OCI-LY3 (cell line): ENCODE data around the gene SNAPC4.

Experiments
- H2AFZ ChIP-seq: fragments of 200-600, 300-600 bp; shearing (Covaris generic); 2 replicates; pipeline ENCODE4 v1.6.0; 2014; ENCODE audit warnings: antibody characterized with exemption, low read depth, low read length
- H3K27ac ChIP-seq: fragments of 200-600, 300-600 bp; sonication (generic); 2 replicates; pipeline ENCODE4 v1.5.1; 2014; ENCODE audit warnings: mild to moderate bottlenecking, low read length, moderate library complexity, mixed read lengths
- H3K27me3 ChIP-seq: fragments of 200-600, 300-600 bp; sonication (generic); 2 replicates; pipeline ENCODE4 v1.6.1; 2014; ENCODE audit warnings: low read depth, low read length, mixed read lengths
- H3K36me3 ChIP-seq: fragments of 200-600, 300-600 bp; sonication (generic); replicated peaks from 2 replicates; pipeline ENCODE3; 2014; ENCODE audit warnings: low read depth, low read length, mixed read lengths
- H3K4me1 ChIP-seq: fragments of 300-600, 200-600 bp; sonication (generic); 2 replicates; pipeline ENCODE4 v1.6.1; 2014; ENCODE audit warnings: low read length, mixed read lengths
- H3K4me2 ChIP-seq: fragments of 200-600, 300-600 bp; sonication (generic); 2 replicates; pipeline ENCODE4 v1.6.1; 2014; ENCODE audit warnings: low read length, mixed read lengths
- H3K4me3 ChIP-seq: fragments of 300-600, 200-600 bp; sonication (generic); 2 replicates; pipeline ENCODE4 v1.5.1; 2014; ENCODE audit warnings: antibody characterized with exemption, mild to moderate bottlenecking, low read length, moderate library complexity
- H3K79me2 ChIP-seq: fragments of 300-600, 200-600 bp; shearing (Covaris generic); 2 replicates; pipeline ENCODE4 v1.6.1; 2014; ENCODE audit warnings: mild to moderate bottlenecking, low read length, mixed read lengths
- H3K9ac ChIP-seq: fragments of 300-600, 200-600 bp; shearing (Covaris generic); 2 replicates; pipeline ENCODE4 v1.6.0; 2014; ENCODE audit warnings: mild to moderate bottlenecking, low read length, moderate library complexity
- H3K9me3 ChIP-seq: fragments of 200-600, 300-600 bp; shearing (Covaris generic); 2 replicates; pipeline ENCODE4 v1.6.1; 2014; ENCODE audit warnings: low read length, mixed read lengths; ENCODE audit not compliant: insufficient read depth
- H4K20me1 ChIP-seq: fragments of 200-600, 300-600 bp; sonication (generic); 2 replicates; pipeline ENCODE4 v1.6.1; 2016; ENCODE audit warnings: low read length, mixed read lengths; ENCODE audit not compliant: insufficient read depth
- CTCF ChIP-seq: fragments of 200-600, 300-600 bp; sonication (generic); IDR thresholded peaks from 2 replicates; pipeline ENCODE4 v1.5.1; 2014; ENCODE audit warnings: antibody characterized with exemption, low read length, low read depth
- EZH2phosphoT487 ChIP-seq: fragments of 200-600 bp; shearing (Covaris generic); IDR thresholded peaks from 2 replicates; pipeline ENCODE4 v1.6.1; 2018; ENCODE audit warnings: antibody characterized with exemption, mixed run types, low read depth

SNAPC4 gene

GRCh38 chr9:136436055-136436634 lies 36.2 kb upstream of the SNAPC4 start:
- Histone ChIP-seq H4K20me1 (peaks cover 30% of the 10 kb centered on the region), H3K9ac (no peak overlapping the region), H3K79me2 (peaks cover 46% of the 10 kb centered on the region), H3K27ac (no peak overlapping the region), H3K4me1 (peaks cover 14% of the 10 kb centered on the region), H3K27me3 (no peaks in the 10 kb centered on the region), H2AFZ (no peak overlapping the region), H3K9me3 (no peaks in the 10 kb centered on the region), H3K4me3 (no peak overlapping the region), H3K36me3 (peaks cover 4% of the 10 kb centered on the region), H3K4me2 (no peak overlapping the region)
- TF ChIP-seq CTCF (no peak), EZH2phosphoT487 (no peak)

- Histone ChIP-seq H3K27ac (no peak overlapping the region), H3K79me2 (peaks cover 46% of the 10 kb centered on the region), H3K4me3 (no peak overlapping the region), H3K4me2 (no peak overlapping the region), H2AFZ (no peak overlapping the region), H3K27me3 (no peaks in the 10 kb centered on the region), H3K36me3 (no peaks in the 10 kb centered on the region), H3K9ac (no peak overlapping the region), H4K20me1 (peaks cover 22% of the 10 kb centered on the region), H3K9me3 (no peaks in the 10 kb centered on the region), H3K4me1 (peaks cover 10% of the 10 kb centered on the region)
- TF ChIP-seq CTCF = no peak
- TF ChIP-seq EZH2phosphoT487 = no peak
Observed at GRCh38 chr9:136434580-136435169, 34.7 kb upstream of the SNAPC4 start.

- peaks cover 2% of the 10 kb centered on the region for H3K36me3 ChIP-seq
- no peak overlapping the region for H3K27ac ChIP-seq
- peaks cover 10% of the 10 kb centered on the region for H3K4me1 ChIP-seq
- no peak overlapping the region for H3K4me2 ChIP-seq
- H3K4me3 ChIP-seq = no peak overlapping the region
- no peaks in the 10 kb centered on the region for H3K9me3 ChIP-seq
- H3K9ac ChIP-seq = no peak overlapping the region
- peaks cover 22% of the 10 kb centered on the region for H4K20me1 ChIP-seq
- H3K27me3 ChIP-seq = no peaks in the 10 kb centered on the region
- no peak for TF ChIP-seq CTCF
- no peak for TF ChIP-seq EZH2phosphoT487
- H3K79me2 ChIP-seq = peaks cover 42% of the 10 kb centered on the region
- no peak overlapping the region for H2AFZ ChIP-seq
Observed at GRCh38 chr9:136433849-136434579, 34.0 kb upstream of the SNAPC4 start.

GRCh38 chr9:136433043-136433715 lies 33.2 kb upstream of the SNAPC4 start:
- Histone ChIP-seq H3K79me2 (peaks cover 33% of the 10 kb centered on the region), H3K27ac (no peak overlapping the region), H3K9me3 (no peaks in the 10 kb centered on the region), H3K36me3 (peaks cover 5% of the 10 kb centered on the region), H2AFZ (no peak overlapping the region), H3K27me3 (no peaks in the 10 kb centered on the region), H3K4me2 (no peak overlapping the region), H3K4me1 (peaks cover 7% of the 10 kb centered on the region), H4K20me1 (peaks cover 22% of the 10 kb centered on the region), H3K4me3 (no peak overlapping the region), H3K9ac (no peak overlapping the region)
- TF ChIP-seq EZH2phosphoT487 = no peak
- TF ChIP-seq CTCF = no peak
